Measurements from ENCODE around the gene MAPKAPK5. TPM values are rescaled to one million over a fixed set of nuclear protein-coding genes. Genes with fewer than 3 reads are reported as not detected.

The MAPKAPK5 gene
- total and polyA plus RNA-seq, 2 donors (not counting 3 experiments of a cell fraction or from before 2014, with no cell fraction given): 22.8 to 47.1 TPM

- dilution Hi-C loops (cut with MboI; ENCODE audit: extremely low pct_ligation_motif_present, low sequenced_read_pairs): loop anchor here (25.0 kb wide), 1 partner anchor 131 kb away; the partner anchor contains the start of genes ACAD10 and BRAP
- TF ChIP-seq EZH2 (IDR thresholded peaks at IDR 0.05; ENCODE audit: borderline replicate concordance, low read depth, low read length, severe bottlenecking): no peak
- TF ChIP-seq POLR2AphosphoS5 (IDR thresholded peaks at IDR 0.05; ENCODE audit: insufficient read depth, low read depth, low read length): no peak
- no peak for TF ChIP-seq MAX (IDR thresholded peaks at IDR 0.05; ENCODE audit: insufficient read depth, insufficient read length)
- TF ChIP-seq FOS (IDR thresholded peaks at IDR 0.05; ENCODE audit: borderline replicate concordance, insufficient read depth, low read length): no peak
- TF ChIP-seq, protein P1, sequence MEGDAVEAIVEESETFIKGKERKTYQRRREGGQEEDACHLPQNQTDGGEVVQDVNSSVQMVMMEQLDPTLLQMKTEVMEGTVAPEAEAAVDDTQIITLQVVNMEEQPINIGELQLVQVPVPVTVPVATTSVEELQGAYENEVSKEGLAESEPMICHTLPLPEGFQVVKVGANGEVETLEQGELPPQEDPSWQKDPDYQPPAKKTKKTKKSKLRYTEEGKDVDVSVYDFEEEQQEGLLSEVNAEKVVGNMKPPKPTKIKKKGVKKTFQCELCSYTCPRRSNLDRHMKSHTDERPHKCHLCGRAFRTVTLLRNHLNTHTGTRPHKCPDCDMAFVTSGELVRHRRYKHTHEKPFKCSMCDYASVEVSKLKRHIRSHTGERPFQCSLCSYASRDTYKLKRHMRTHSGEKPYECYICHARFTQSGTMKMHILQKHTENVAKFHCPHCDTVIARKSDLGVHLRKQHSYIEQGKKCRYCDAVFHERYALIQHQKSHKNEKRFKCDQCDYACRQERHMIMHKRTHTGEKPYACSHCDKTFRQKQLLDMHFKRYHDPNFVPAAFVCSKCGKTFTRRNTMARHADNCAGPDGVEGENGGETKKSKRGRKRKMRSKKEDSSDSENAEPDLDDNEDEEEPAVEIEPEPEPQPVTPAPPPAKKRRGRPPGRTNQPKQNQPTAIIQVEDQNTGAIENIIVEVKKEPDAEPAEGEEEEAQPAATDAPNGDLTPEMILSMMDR (IDR thresholded peaks at IDR 0.05; ENCODE audit: extremely low read depth in 1 of 2, insufficient read depth in 1 of 2, low read depth in 1 of 2, low read length in 2 of 2): no peak
- no peak for TF ChIP-seq MYC (IDR thresholded peaks at IDR 0.05; ENCODE audit: low read depth, low read length)
- TF ChIP-seq JUN (IDR thresholded peaks at IDR 0.05; ENCODE audit: borderline replicate concordance, insufficient read depth, insufficient read length, low read depth): no peak
- no peak for TF ChIP-seq GATA2 (IDR thresholded peaks at IDR 0.05; ENCODE audit: insufficient read depth, insufficient read length, low read depth, low read length)
- TF ChIP-seq POLR2A (IDR thresholded peaks at IDR 0.05; ENCODE audit: low read depth, low read length): no peak
- peaks cover 10 to 25% of the 10 kb centered on the region in 2 experiments for H3K27me3 ChIP-seq (ENCODE audit: control insufficient read depth in 2 of 2, insufficient read depth in 2 of 2, low read length in 2 of 2)
- BruUV-seq (replicated peaks): no TSS peak
- H3K9me3 ChIP-seq (replicated peaks; ENCODE audit: control insufficient read depth, insufficient read depth, low read length): no peaks in the 10 kb centered on the region
- CTCF ChIA-PET: no interaction called here
- no peaks in the 10 kb centered on the region for H3K79me2 ChIP-seq (ENCODE audit: control insufficient read depth, insufficient read depth, low read length)
- FAIRE-seq (no peak), DNase-seq (ENCODE audit: low read depth, low spot score) (no peak)
- no peak overlapping the region for H2AFZ ChIP-seq (ENCODE audit: low read depth, low read length)
- H3K4me2 ChIP-seq (ENCODE audit: insufficient read depth, low read length): no peak overlapping the region
- H4K20me1 ChIP-seq (replicated peaks; ENCODE audit: control insufficient read depth, extremely low read depth, insufficient read depth, low read length): no peaks in the 10 kb centered on the region
- H3K4me1 ChIP-seq (ENCODE audit: control insufficient read depth, extremely low read depth, insufficient read depth, low read length): no peaks in the 10 kb centered on the region
- intact Hi-C loops (cut with micrococcal nuclease): no loop called here
- no peaks in the 10 kb centered on the region for H3K36me3 ChIP-seq (ENCODE audit: control insufficient read depth in 2 of 2, extremely low read depth in 1 of 2, insufficient read depth in 2 of 2, low read length in 2 of 2)
- no peaks in the 10 kb centered on the region for H3K9me1 ChIP-seq (replicated peaks; ENCODE audit: control insufficient read depth, extremely low read depth, insufficient read depth, low read length)
- POLR2A ChIA-PET: no interaction called here
- H3K27ac ChIP-seq (ENCODE audit: insufficient read depth, low read depth, low read length): no peak overlapping the region
- H3K9ac ChIP-seq (replicated peaks; ENCODE audit: extremely low read depth, insufficient read depth, low read length): no peak overlapping the region
- no peak overlapping the region for H3K4me3 ChIP-seq (replicated peaks in 1 of 3; ENCODE audit: insufficient read depth in 1 of 3, low read depth in 1 of 3, low read length in 3 of 3)
Measured at GRCh38 chr12:111818340-111818739, 23.7 kb upstream of the MAPKAPK5 start.

Measured in endothelial cell of umbilical vein (primary cell).